COLO829 (cell line): ENCODE data around the gene NPR3.

Experiments used
- DNase-seq: peaks from one replicate; pipeline ENCODE4 v3.0.0; 2012; ENCODE audit warnings: low spot score

Gene NPR3

GRCh38 chr5:32810804-32811203, 99.7 kb downstream of the NPR3 start:
- no peak for DNase-seq

- no peak for DNase-seq
These were observed 101.3 kb downstream of the NPR3 start for GRCh38 chr5:32812399-32812798.

GRCh38 chr5:32814141-32814540, 103.0 kb downstream of the NPR3 start:
- DNase-seq: no peak

- DNase-seq: no peak
These were observed 103.5 kb downstream of the NPR3 start for GRCh38 chr5:32814620-32815019.

- DNase-seq: no peak
These were observed 116.9 kb downstream of the NPR3 start for GRCh38 chr5:32827981-32828380.

- no peak for DNase-seq
These were observed 117.4 kb downstream of the NPR3 start for GRCh38 chr5:32828492-32828891.

GRCh38 chr5:32831624-32832023, 120.5 kb downstream of the NPR3 start:
- no peak for DNase-seq

- DNase-seq: no peak
These were observed 122.0 kb downstream of the NPR3 start for GRCh38 chr5:32833127-32833526.

- DNase-seq: no peak
These were observed 122.5 kb downstream of the NPR3 start for GRCh38 chr5:32833663-32834062.

GRCh38 chr5:32834251-32834650, 123.1 kb downstream of the NPR3 start:
- no peak for DNase-seq

GRCh38 chr5:32836176-32836575, 125.1 kb downstream of the NPR3 start:
- no peak for DNase-seq

GRCh38 chr5:32837211-32837610, 126.1 kb downstream of the NPR3 start:
- DNase-seq: no peak

- DNase-seq: no peak
These were observed 128.0 kb downstream of the NPR3 start for GRCh38 chr5:32839106-32839505.

GRCh38 chr5:32840606-32841005, 129.5 kb downstream of the NPR3 start:
- no peak for DNase-seq
